Upper lobe of left lung (tissue), 4 donors: Measurements from ENCODE around the gene TMC3.

Experiments used
- CTCF ChIP-seq, 6 experiments: fragments of 450-650 bp in 4 of 6; fragments of 200-600 bp in 2 of 6; sonication (generic) in 2 of 6; IDR thresholded peaks; one replicate each; pipeline ENCODE4 v1.5.1; 2016 to 2019; ENCODE audit warnings: antibody characterized with exemption in 6 of 6
- EP300 ChIP-seq, 4 donors: sonication (generic); formaldehyde crosslinking; IDR thresholded peaks; one replicate each; pipeline ENCODE4 v1.5.1; 2017; ENCODE audit warnings: antibody characterized with exemption in 4 of 4, control low read depth in 2 of 4
- POLR2A ChIP-seq, 4 donors: fragments of 450-650 bp; IDR thresholded peaks; one replicate each; pipeline ENCODE4 v1.5.1; 2016 to 2017; ENCODE audit warnings: antibody characterized with exemption in 4 of 4, mild to moderate bottlenecking in 2 of 4
- POLR2AphosphoS5 ChIP-seq, 2 donors: sonication (generic); formaldehyde crosslinking; IDR thresholded peaks; one replicate each; pipeline ENCODE4 v1.5.1; 2017; ENCODE audit warnings: antibody characterized with exemption in 2 of 2

- TF ChIP-seq EP300 (IDR thresholded peaks at IDR 0.05) = no peak
- no peak for TF ChIP-seq CTCF (IDR thresholded peaks at IDR 0.05)
- no peak for TF ChIP-seq POLR2A (IDR thresholded peaks at IDR 0.05)
- no peak for TF ChIP-seq POLR2AphosphoS5 (IDR thresholded peaks at IDR 0.05)
These were observed 47.4 kb upstream of the TMC3 start for GRCh38 chr15:81421461-81421860.
